ENCODE measurements around the gene TGM2. TPM values are rescaled to one million over a fixed set of nuclear protein-coding genes. Genes with fewer than 3 reads are reported as not detected.

The TGM2 gene
- total and polyA plus RNA-seq, 10 donors: 9.3 to 167 (median 69.8) TPM

DNA sequence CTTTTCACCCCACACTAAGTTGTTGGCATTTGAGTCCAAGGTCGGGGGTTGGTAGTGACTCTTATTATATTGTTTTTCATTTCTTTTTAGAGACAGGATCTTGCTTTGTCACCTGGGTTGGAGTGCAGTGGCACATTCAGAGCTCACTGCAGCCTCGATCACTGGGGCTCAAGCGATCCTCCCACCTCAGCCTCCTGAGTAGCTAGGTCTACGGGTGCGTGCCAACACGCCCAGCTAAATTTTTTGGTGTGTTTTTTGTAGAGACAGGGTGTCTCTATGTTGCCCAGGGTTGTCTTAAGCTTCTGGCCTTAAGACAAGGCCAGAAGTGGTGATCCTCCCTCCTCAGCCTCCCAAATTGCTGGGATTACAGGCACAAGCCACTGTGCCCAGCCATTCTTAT is 25.1 kb upstream of the TGM2 start:
- TF ChIP-seq, protein P1, sequence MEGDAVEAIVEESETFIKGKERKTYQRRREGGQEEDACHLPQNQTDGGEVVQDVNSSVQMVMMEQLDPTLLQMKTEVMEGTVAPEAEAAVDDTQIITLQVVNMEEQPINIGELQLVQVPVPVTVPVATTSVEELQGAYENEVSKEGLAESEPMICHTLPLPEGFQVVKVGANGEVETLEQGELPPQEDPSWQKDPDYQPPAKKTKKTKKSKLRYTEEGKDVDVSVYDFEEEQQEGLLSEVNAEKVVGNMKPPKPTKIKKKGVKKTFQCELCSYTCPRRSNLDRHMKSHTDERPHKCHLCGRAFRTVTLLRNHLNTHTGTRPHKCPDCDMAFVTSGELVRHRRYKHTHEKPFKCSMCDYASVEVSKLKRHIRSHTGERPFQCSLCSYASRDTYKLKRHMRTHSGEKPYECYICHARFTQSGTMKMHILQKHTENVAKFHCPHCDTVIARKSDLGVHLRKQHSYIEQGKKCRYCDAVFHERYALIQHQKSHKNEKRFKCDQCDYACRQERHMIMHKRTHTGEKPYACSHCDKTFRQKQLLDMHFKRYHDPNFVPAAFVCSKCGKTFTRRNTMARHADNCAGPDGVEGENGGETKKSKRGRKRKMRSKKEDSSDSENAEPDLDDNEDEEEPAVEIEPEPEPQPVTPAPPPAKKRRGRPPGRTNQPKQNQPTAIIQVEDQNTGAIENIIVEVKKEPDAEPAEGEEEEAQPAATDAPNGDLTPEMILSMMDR (IDR thresholded peaks at IDR 0.05 in 8 of 11, conservative IDR thresholded peaks at IDR 0.05 in 3 of 11): no peak
- no peak for TF ChIP-seq POLR2AphosphoS5 (IDR thresholded peaks at IDR 0.05)
- no peak for TF ChIP-seq POLR2A (IDR thresholded peaks at IDR 0.05)
- Histone ChIP-seq H3K27ac (no peak overlapping the region), H3K9me3 (no peaks in the 10 kb centered on the region), H3K27me3 (replicated peaks in 1 of 7) (peaks cover 0 to 7% (median 0%) of the 10 kb centered on the region in 7 donors), H3K4me3 (no peak overlapping the region), H3K36me3 (no peaks in the 10 kb centered on the region), H3K4me1 (peaks cover 0 to 13% (median 3%) of the 10 kb centered on the region in 6 donors)
- 92 to 95% (median 94%) methylated on average over 6 of the region's 6 CpGs for WGBS, 5 donors
- no peak for DNase-seq
- intact Hi-C loops (cut with DNase I; ENCODE audit: low total_unique reads): no loop called here

DNA sequence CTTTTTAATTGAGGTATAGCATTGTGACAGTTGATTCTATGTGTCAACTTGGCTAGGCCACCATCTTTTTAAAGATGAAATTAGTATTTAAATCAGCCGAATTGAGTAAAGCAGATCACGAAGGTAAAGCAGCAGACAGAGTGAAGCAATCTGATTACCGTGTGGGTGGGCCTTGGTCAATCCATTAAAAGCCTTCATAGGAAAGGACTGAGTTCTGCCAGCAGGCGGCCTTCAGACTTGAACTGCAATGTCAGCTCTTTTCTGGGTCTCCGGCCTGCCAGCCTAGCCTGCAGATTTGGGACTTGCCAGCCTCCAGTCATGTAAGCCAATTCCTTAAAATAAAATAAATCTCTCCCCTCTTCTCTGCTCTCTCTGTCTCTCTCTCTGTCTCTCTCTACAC is 22.4 kb upstream of the TGM2 start:
- DNase-seq: no peak
- H3K36me3 ChIP-seq: no peaks in the 10 kb centered on the region
- H3K27me3 ChIP-seq (replicated peaks in 1 of 7): no peaks in the 10 kb centered on the region
- intact Hi-C loops (cut with DNase I; ENCODE audit: low total_unique reads): no loop called here
- no peak overlapping the region for H3K27ac ChIP-seq
- no peaks in the 10 kb centered on the region for H3K9me3 ChIP-seq
- no peak overlapping the region for H3K4me3 ChIP-seq
- 44 to 63% (median 60%) methylated on average over 5 of the region's 5 CpGs for WGBS, 5 donors
- peaks cover 0 to 13% (median 3%) of the 10 kb centered on the region in 6 donors for H3K4me1 ChIP-seq
- TF ChIP-seq POLR2A (IDR thresholded peaks at IDR 0.05) (no peak), POLR2AphosphoS5 (IDR thresholded peaks at IDR 0.05) (peak in 1 of 3 donors; percentile 25)
- TF ChIP-seq, protein P1 (IDR thresholded peaks at IDR 0.05 in 8 of 11, conservative IDR thresholded peaks at IDR 0.05 in 3 of 11): peak in 7 of 11 experiments; percentile 24 to 50 (median 36)

DNA sequence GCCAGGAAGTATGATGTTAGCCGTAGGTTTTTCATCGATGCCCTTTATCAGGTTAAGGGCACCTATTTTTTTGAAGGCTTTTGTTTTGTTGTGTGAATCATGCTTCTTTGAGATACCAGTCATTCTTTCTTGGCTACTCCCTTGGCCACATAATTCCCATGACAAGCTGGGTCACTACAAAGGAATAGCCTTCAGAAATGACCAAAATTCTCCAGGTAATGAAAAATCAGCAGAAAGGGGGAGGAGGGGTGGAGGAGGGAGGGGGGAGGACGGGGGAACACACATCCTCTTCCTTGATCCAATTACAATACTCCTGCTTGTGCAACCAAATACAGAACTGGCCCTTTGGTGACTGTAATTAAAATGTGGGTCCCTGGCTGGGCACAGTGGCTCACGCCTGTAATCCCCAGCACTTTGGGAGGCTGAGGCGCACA is 21.7 kb upstream of the TGM2 start:
- Histone ChIP-seq H3K27ac (no peak overlapping the region), H3K4me3 (no peak overlapping the region), H3K27me3 (replicated peaks in 1 of 7) (no peaks in the 10 kb centered on the region), H3K4me1 (peaks cover 0 to 20% (median 3%) of the 10 kb centered on the region in 6 donors), H3K9me3 (no peaks in the 10 kb centered on the region), H3K36me3 (no peaks in the 10 kb centered on the region)
- TF ChIP-seq POLR2AphosphoS5 (IDR thresholded peaks at IDR 0.05): no peak
- TF ChIP-seq, protein P1 (IDR thresholded peaks at IDR 0.05 in 8 of 11, conservative IDR thresholded peaks at IDR 0.05 in 3 of 11): no peak
- TF ChIP-seq POLR2A (IDR thresholded peaks at IDR 0.05): no peak
- 59 to 71% (median 64%) methylated on average over 5 of the region's 5 CpGs for WGBS, 5 donors
- DNase-seq: no peak
- intact Hi-C loops (cut with DNase I; ENCODE audit: low total_unique reads): no loop called here

DNA sequence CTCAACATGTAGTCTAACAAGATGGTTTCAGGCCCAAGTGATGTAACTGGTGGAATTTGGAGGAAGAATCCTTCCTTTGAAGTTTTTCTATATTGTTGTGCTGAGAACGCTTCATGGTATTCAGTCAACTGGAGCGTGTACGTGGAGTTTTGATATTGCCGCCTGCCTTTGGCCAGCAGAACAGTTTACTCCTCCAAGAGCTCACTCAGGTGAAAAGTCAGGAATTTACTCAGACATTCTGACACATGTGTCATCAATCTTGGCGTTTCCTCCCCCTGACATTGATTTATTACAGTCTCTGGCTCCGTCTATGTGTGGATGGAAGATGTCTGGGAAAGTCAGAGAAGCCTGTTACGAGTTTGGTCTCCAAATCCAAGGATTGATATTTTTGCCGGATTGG is 19.0 kb upstream of the TGM2 start:
- Histone ChIP-seq H3K4me1 (peaks cover 0 to 21% (median 3%) of the 10 kb centered on the region in 6 donors), H3K4me3 (no peak overlapping the region), H3K27me3 (replicated peaks in 1 of 7) (no peaks in the 10 kb centered on the region), H3K27ac (no peak overlapping the region), H3K9me3 (no peaks in the 10 kb centered on the region), H3K36me3 (no peaks in the 10 kb centered on the region)
- intact Hi-C loops (cut with DNase I; ENCODE audit: low total_unique reads): no loop called here
- no peak for DNase-seq
- TF ChIP-seq, protein P1 (IDR thresholded peaks at IDR 0.05 in 8 of 11, conservative IDR thresholded peaks at IDR 0.05 in 3 of 11): no peak
- no peak for TF ChIP-seq POLR2A (IDR thresholded peaks at IDR 0.05)
- TF ChIP-seq POLR2AphosphoS5 (IDR thresholded peaks at IDR 0.05): no peak
- WGBS, 5 donors: 59 to 79% (median 75%) methylated on average over 8 of the region's 8 CpGs

All from spleen (tissue), 11 donors.